NCI-H524 (cell line): ENCODE measurements around the gene PCMTD2.

Experiments used
- DNase-seq, 2 experiments: peaks; one replicate each; lab custom pipeline; 2025; lab: John Stamatoyannopoulos, UW

PCMTD2 gene

GRCh38 chr20:64256282-64256935, 861 bp downstream of the PCMTD2 start:
- DNase-seq = no peak

GRCh38 chr20:64257107-64257757, 1.7 kb downstream of the PCMTD2 start:
- DNase-seq = no peak

GRCh38 chr20:64258071-64258823, 2.7 kb downstream of the PCMTD2 start:
- peak in 1 of 2 experiments; percentile 9 for DNase-seq

- no peak for DNase-seq
These were observed 4.7 kb downstream of the PCMTD2 start for GRCh38 chr20:64260239-64260638.

- DNase-seq = no peak
These were observed 5.6 kb downstream of the PCMTD2 start for GRCh38 chr20:64261138-64261537.

GRCh38 chr20:64264091-64264490, 8.5 kb downstream of the PCMTD2 start:
- no peak for DNase-seq

GRCh38 chr20:64265201-64265600, 9.7 kb downstream of the PCMTD2 start:
- no peak for DNase-seq

GRCh38 chr20:64266988-64267387, 11.4 kb downstream of the PCMTD2 start:
- DNase-seq = no peak

- DNase-seq = no peak
These were observed 12.6 kb downstream of the PCMTD2 start for GRCh38 chr20:64268174-64268573.

- DNase-seq = no peak
These were observed 14.3 kb downstream of the PCMTD2 start for GRCh38 chr20:64269604-64270411.

GRCh38 chr20:64271636-64272035, 16.1 kb downstream of the PCMTD2 start:
- no peak for DNase-seq

GRCh38 chr20:64273109-64273508, 17.6 kb downstream of the PCMTD2 start:
- no peak for DNase-seq

GRCh38 chr20:64276817-64277216, 21.3 kb downstream of the PCMTD2 start:
- DNase-seq = no peak

GRCh38 chr20:64277571-64278316, 22.2 kb downstream of the PCMTD2 start:
- DNase-seq = no peak

GRCh38 chr20:64278317-64278681, 22.8 kb downstream of the PCMTD2 start:
- DNase-seq = no peak

- DNase-seq = no peak
These were observed 24.4 kb downstream of the PCMTD2 start for GRCh38 chr20:64279826-64280459.

GRCh38 chr20:64280460-64280843, 24.9 kb downstream of the PCMTD2 start:
- no peak for DNase-seq

GRCh38 chr20:64283646-64284045, 28.1 kb downstream of the PCMTD2 start:
- DNase-seq = no peak

- DNase-seq = peak; percentile 37 to 71
These were observed 30.3 kb downstream of the PCMTD2 start for GRCh38 chr20:64285579-64286446.
